Large intestine (tissue), 3 donors: ENCODE data around the gene MSH4. TPM values are rescaled to one million over a fixed set of nuclear protein-coding genes. Genes with fewer than 3 reads are reported as not detected.
"Not testable (repeated sequence)": the region's sequence is repeated elsewhere in the genome, so short reads cannot be mapped to it uniquely, and the experiment has no call there.

Experiments used
- DNase-seq, 2 donors: peaks; one replicate each; pipeline versions ENCODE4 v3.0.0 to v3.0.0-alpha.2; 2013
- H3K27ac ChIP-seq: one replicate; pipeline ENCODE4 v1.5.1; 2013; ENCODE audit warnings: low read length
- H3K27me3 ChIP-seq: 2 replicates; pipeline ENCODE4 v1.6.1; 2013; ENCODE audit warnings: low read length; ENCODE audit not compliant: control insufficient read depth, insufficient read depth
- H3K36me3 ChIP-seq: 2 replicates; pipeline ENCODE4 v1.6.1; 2013; ENCODE audit warnings: low read length; ENCODE audit not compliant: control insufficient read depth, insufficient read depth
- H3K4me1 ChIP-seq: one replicate; pipeline ENCODE4 v1.6.1; 2013; ENCODE audit warnings: low read length; ENCODE audit not compliant: control insufficient read depth, insufficient read depth
- H3K4me3 ChIP-seq: one replicate; pipeline ENCODE4 v1.5.1; 2013; ENCODE audit warnings: low read length
- H3K9me3 ChIP-seq: one replicate; pipeline ENCODE4 v1.6.1; 2013; ENCODE audit warnings: mild to moderate bottlenecking, low read depth, low read length, moderate library complexity; ENCODE audit not compliant: control insufficient read depth
- WGBS: methylation state at CpG from one replicate; pipeline ENCODE4 v1.1.5; 2013; ENCODE audit warnings: low lambda C conversion rate; ENCODE audit not compliant: insufficient coverage; 5-methylcytosine and 5-hydroxymethylcytosine counted together
- polyA plus RNA-seq: library from polyadenylated mRNA; unstranded; fragments of 120-200 nt; gene quantifications from one replicate; pipeline ENCODE4 v1.2.1, GENCODE V29; 2013

MSH4 gene
- polyA plus RNA-seq, 1 donor = 0.24 TPM

DNA sequence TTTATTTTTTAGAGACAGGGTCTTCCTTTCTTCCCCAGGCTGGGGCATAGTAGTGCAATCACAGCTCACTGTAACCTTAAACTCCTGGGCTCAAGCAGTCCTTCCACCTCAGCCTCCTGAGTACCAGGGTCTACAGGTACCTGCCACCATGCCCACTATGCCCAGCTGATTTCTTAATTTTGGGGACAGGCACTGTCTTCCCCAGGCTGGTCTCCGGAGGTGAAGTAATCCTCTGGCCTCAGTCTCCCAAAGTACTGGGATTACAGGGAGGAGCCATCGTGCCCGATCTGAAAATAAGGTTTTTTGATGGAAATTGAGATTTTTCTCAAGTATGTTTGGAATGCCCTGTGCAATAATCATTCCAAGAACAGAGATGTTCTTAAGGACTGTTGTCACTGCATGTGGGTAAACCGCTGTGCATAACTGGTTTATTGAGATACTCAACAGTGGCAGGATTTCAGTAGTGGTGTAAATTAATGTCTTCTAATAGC is 934 bp upstream of the MSH4 start:
- WGBS = no CpG with 5 or more reads among the region's 4 CpGs
- H3K9me3 ChIP-seq = peaks cover 4% of the 10 kb centered on the region
- no peak overlapping the region for H3K4me3 ChIP-seq
- no peaks in the 10 kb centered on the region for H3K27me3 ChIP-seq
- peaks cover 54% of the 10 kb centered on the region for H3K36me3 ChIP-seq
- DNase-seq = no peak
- no peak overlapping the region for H3K27ac ChIP-seq
- no peaks in the 10 kb centered on the region for H3K4me1 ChIP-seq

GRCh38 chr1:75797273-75797588 is 549 bp downstream of the MSH4 start:
- Histone ChIP-seq H3K4me3 (no peak overlapping the region), H3K4me1 (no peaks in the 10 kb centered on the region), H3K36me3 (peaks cover 40% of the 10 kb centered on the region), H3K27me3 (no peaks in the 10 kb centered on the region), H3K9me3 (peaks cover 4% of the 10 kb centered on the region), H3K27ac (no peak overlapping the region)
- DNase-seq = no peak
- no CpG with 5 or more reads among the region's 6 CpGs for WGBS

DNA sequence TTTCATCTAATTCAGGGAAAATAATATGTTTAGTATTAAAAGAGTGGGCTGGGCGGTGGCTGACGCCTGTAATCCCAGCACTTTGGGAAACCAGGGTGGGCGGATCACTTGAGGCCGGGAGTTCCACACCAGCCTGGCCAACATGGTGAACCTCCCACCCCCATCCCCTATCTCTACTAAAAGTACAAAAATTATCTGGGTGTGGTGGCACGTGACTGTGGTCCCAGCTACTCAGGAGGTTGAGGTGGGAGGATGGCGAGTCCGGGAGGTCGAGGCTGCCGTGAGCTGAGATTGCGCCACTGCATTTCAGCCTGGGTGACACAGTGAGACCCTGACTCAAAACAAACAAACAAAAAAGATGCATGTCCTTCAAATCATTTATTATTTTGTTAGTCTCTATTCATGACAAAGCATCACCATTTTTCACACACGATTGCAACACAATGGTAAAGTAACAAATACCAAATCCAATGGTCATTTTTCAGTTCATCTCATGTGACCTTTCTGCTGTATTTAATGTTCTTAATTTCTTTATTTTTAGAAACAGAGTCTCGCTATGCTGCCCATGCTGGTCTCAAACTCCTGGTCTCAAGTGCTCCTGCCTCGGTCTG is 1.0 kb downstream of the MSH4 start:
- 100% methylated on average over 1 of the region's 13 CpGs for WGBS
- peaks cover 4% of the 10 kb centered on the region for H3K9me3 ChIP-seq
- no peak overlapping the region for H3K27ac ChIP-seq
- no peak overlapping the region for H3K4me3 ChIP-seq
- H3K36me3 ChIP-seq = peaks cover 36% of the 10 kb centered on the region
- DNase-seq = no peak
- no peaks in the 10 kb centered on the region for H3K4me1 ChIP-seq
- H3K27me3 ChIP-seq = no peaks in the 10 kb centered on the region

- H3K36me3 ChIP-seq, H3K9me3 ChIP-seq, DNase-seq, H3K4me1 ChIP-seq, H3K27ac ChIP-seq, H3K4me3 ChIP-seq, H3K27me3 ChIP-seq: not testable (repeated sequence)
- WGBS = no CpG with 5 or more reads among the region's 2 CpGs
These were observed 4.8 kb downstream of the MSH4 start for GRCh38 chr1:75801480-75801879.

GRCh38 chr1:75808921-75809320 is 12.2 kb downstream of the MSH4 start:
- H3K4me1 ChIP-seq = no peaks in the 10 kb centered on the region
- H3K27ac ChIP-seq = no peak overlapping the region
- 60% methylated on average over 2 of the region's 4 CpGs for WGBS
- H3K27me3 ChIP-seq = no peaks in the 10 kb centered on the region
- no peaks in the 10 kb centered on the region for H3K36me3 ChIP-seq
- no peaks in the 10 kb centered on the region for H3K9me3 ChIP-seq
- no peak for DNase-seq
- no peak overlapping the region for H3K4me3 ChIP-seq

DNA sequence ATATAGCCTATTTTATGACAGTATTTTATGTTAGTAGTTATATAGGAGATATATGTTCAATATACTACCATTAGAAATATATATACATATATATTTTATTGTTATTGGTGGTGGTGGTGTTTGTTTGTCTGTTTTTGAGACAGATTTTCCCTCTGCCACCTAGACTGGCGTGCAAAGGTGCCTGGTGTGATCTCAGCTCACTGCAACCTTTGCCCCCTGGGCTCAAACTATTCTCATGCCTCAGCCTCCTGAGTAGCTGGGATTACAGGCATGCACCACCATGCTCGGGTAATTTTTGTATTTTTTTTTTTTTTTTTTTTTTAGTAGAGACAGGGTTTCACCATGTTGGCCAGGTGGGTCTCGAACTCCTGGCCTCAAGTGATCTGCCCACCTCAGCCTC is 13.4 kb downstream of the MSH4 start:
- DNase-seq, H3K36me3 ChIP-seq: not testable (repeated sequence)
- WGBS = 80% methylated on average over 1 of the region's 3 CpGs

GRCh38 chr1:75811211-75811981 is 14.7 kb downstream of the MSH4 start:
- H3K27ac ChIP-seq = no peak overlapping the region
- no peak for DNase-seq
- H3K27me3 ChIP-seq = no peaks in the 10 kb centered on the region

More for the DNA sequence above, 13.4 kb downstream of the MSH4 start:
- not testable (repeated sequence) for H3K27me3 ChIP-seq, H3K27ac ChIP-seq, H3K9me3 ChIP-seq, H3K4me3 ChIP-seq, H3K4me1 ChIP-seq

DNA sequence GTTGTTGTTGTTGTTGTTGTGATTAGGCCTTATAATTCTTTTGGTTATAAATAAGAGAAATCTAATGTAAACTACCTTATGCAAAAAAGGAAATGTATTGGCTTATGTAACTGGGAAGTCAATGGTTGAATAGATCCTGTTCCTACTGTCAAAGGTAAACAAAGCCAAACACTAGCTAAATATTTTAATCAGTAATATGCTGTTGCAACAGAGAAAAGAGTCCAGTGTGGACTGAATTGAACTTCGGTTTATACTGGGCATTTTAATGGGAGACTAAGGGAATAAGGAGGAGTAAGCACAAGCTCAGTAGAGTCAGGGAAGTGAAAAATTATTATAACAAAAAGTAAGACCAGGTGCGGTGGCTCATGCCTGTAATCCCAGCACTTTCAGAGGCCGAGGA is 15.4 kb downstream of the MSH4 start:
- no peak overlapping the region for H3K27ac ChIP-seq
- no CpG with 5 or more reads among the region's 3 CpGs for WGBS
- H3K27me3 ChIP-seq = no peaks in the 10 kb centered on the region
- H3K9me3 ChIP-seq = no peaks in the 10 kb centered on the region
- DNase-seq = no peak
- H3K36me3 ChIP-seq = no peaks in the 10 kb centered on the region
- H3K4me1 ChIP-seq = no peaks in the 10 kb centered on the region
- no peak overlapping the region for H3K4me3 ChIP-seq

More at GRCh38 chr1:75811211-75811981, 14.7 kb downstream of the MSH4 start:
- no peaks in the 10 kb centered on the region for H3K36me3 ChIP-seq
- H3K4me1 ChIP-seq = no peaks in the 10 kb centered on the region
- no peak overlapping the region for H3K4me3 ChIP-seq
- H3K9me3 ChIP-seq = no peaks in the 10 kb centered on the region
- 88% methylated on average over 1 of the region's 1 CpG for WGBS

DNA sequence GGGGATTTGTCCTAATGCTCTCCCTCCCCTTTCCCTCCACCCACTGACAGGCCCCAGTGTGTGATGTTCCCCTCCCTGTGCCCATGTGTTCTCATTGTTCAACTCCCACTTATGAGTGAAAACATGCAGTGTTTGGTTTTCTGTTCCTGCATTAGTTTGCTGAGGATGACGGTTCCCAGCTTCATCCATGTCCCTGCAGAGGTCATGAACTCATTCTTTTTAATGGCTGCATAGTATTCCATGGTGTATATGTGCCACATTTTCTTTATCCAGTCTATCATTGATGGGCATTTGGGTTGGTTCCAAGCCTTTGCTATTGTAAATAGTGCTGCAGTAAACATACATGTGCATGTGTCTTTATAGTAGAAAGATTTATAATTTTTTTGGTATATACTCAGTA is 26.9 kb downstream of the MSH4 start:
- not testable (repeated sequence) for H3K9me3 ChIP-seq, DNase-seq, H3K27me3 ChIP-seq, H3K4me3 ChIP-seq, H3K4me1 ChIP-seq, H3K27ac ChIP-seq, H3K36me3 ChIP-seq
- no CpG with 5 or more reads among the region's 1 CpG for WGBS

DNA sequence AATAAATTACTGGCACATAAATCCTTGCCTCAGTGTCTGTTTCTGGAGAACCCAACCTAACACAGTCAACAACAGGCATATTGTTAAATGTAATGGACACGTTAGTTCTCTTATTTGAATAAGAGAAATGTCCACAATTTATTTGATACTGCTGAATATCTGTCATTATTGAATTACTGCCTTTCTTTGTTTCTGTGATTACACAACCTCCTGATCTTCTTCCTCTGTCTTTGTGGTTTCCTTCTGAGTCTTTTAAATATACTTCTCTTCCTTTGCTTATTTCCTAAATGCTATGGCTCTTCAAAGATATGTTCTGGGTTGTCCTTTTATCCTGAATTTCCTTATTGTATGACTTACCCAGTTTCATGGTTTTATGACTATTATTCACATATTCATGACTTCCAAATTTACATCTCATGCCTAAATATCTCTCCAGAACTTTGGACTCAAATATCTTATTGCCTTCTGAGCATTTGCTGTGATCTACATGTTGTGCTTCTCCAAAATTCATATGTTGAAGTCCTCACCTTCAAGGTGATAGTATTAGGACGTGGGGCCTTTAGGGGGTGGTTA is 39.9 kb downstream of the MSH4 start:
- no peaks in the 10 kb centered on the region for H3K36me3 ChIP-seq
- H3K4me3 ChIP-seq = no peak overlapping the region
- no peaks in the 10 kb centered on the region for H3K9me3 ChIP-seq
- no peaks in the 10 kb centered on the region for H3K27me3 ChIP-seq
- H3K27ac ChIP-seq = no peak overlapping the region
- WGBS = no CpG with 5 or more reads among the region's 2 CpGs
- no peaks in the 10 kb centered on the region for H3K4me1 ChIP-seq
- DNase-seq = no peak
